GM19043 (cell line): ENCODE results near the gene LRCH1.

Source experiments
- ATAC-seq: cut with Tn5 transposase; IDR thresholded peaks from one replicate; pipeline ENCODE4 v1.9.1; 2021; ENCODE audit warnings: low read depth; ENCODE audit not compliant: unreplicated experiment

Gene LRCH1

GRCh38 chr13:46775385-46776107, 222.6 kb downstream of the LRCH1 start:
- ATAC-seq: no peak

GRCh38 chr13:46778095-46778494, 225.1 kb downstream of the LRCH1 start:
- no peak for ATAC-seq

DNA sequence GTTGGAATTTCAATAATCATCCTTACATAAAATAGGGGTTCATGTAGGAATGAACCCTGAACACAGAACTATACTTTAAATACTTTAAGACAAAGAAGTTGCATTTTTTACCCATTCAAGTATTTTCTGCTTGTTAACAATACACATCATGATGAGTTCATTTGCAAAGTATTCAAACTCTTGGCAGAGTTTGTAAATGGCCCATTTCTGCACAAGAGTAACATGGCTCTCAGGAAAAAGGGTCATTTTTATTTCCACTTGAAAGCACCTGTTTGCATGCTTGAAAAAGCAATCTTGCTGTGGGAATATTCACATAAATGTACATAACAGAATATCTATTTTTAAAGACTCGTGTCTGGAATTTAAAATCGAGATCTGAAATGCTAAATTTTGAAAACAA, 225.9 kb downstream of the LRCH1 start:
- no peak for ATAC-seq

DNA sequence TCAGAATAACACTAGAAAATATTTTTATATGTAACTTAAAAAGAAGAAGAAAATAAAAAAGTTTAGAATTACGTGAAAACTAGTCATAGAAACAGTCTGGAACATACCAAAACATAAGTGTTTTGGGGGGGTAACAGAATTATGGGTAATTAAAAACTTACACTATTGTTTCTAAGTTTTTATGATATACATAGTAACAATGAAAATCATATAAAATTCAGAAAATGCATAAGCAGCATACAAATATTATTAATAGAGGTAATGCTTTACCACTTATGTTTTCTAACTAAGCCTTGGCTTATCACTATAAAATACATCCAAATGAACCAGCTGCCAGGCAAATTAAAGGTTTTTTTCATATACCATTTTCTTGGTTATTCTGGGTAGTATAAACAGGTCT, 229.1 kb downstream of the LRCH1 start:
- no peak for ATAC-seq

GRCh38 chr13:46782691-46783090, 229.7 kb downstream of the LRCH1 start:
- ATAC-seq: no peak

- ATAC-seq: no peak
Measured at GRCh38 chr13:46783504-46783903, 230.5 kb downstream of the LRCH1 start.

GRCh38 chr13:46795321-46795720, 242.4 kb downstream of the LRCH1 start:
- ATAC-seq: no peak

GRCh38 chr13:46796129-46796514, 243.2 kb downstream of the LRCH1 start:
- no peak for ATAC-seq

- ATAC-seq: peak; percentile 88
Measured at GRCh38 chr13:46796515-46797474, 243.8 kb downstream of the LRCH1 start, which contains the start of gene ESD. ESD (minus strand) TSS chr13:46797161; CDS start chr13:46791413, 5,748 bp downstream.

DNA sequence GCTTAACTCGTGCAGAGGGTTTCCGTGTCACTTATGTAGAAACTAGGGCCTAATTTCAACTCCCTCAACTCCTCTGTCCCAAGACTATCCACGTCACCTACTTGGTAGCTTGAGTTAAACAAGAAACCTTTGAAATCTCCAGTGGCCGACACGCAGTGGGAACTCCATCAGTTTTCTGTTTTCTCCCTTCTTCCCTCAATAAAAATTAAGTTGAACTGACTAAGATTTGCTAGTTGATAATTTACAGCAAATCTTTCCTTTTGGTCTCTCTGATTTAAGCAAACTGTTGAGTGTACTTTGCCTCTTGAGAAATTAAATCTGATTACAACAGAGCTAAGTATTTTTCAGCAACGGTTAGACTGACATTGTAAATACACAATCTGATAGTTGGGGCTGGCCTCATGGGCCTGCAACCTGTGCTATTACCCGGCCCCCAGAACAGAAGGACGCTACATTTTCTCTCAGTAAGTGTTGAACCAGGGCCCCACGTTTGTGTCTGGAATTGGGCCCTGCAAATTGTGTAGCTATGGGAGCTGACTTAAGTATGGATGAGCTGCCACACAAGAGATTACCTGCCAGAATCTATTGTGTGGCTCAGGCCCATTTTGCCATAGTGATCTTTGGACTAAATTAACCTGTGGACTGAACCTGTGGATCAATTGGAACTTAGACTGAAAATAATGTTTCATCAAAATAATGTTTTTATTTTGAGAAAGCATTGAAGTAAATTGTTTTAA, 244.7 kb downstream of the LRCH1 start:
- ATAC-seq: no peak

DNA sequence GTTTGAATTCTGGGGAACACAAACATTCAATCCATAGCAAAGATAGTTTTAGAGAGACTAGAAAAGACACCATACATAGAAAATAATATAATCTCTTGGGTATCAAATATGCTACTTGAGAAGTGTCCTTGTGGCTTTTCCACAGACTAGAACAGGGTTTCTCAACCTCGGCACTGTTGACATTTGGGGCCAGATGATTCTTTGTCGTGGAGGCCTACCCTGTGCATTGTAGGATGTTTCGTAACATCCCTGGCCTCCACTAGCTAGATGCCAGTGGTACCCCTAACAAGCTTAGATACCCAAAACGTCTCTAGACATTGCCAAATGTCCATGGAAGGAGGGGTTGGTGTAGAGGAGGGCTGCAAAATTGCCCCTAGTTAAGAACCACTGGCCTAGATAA, 246.2 kb downstream of the LRCH1 start:
- no peak for ATAC-seq

DNA sequence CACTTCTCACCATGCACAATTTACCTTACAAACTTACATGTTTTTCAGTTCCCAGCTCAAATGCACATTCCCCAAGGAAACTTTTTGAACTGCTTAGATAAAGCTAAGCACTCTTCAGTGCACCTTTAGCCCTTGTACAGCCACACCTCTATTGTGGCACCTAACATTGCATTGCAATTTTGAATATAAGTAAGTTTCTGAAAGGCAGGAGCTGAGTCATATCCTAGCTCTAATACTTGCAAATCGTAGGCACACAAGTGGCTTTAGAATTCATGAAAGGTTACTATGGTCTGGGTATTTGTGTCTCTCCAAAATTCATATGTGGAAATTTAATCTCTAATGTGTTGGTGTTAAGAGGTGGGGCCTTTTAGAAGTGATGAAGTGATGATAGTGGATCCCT, 248.9 kb downstream of the LRCH1 start:
- ATAC-seq: no peak
